ENCODE results near the gene CD44.
"Not testable (repeated sequence)": the region's sequence is repeated elsewhere in the genome, so short reads cannot be mapped to it uniquely, and the experiment has no call there.

The CD44 gene

DNA sequence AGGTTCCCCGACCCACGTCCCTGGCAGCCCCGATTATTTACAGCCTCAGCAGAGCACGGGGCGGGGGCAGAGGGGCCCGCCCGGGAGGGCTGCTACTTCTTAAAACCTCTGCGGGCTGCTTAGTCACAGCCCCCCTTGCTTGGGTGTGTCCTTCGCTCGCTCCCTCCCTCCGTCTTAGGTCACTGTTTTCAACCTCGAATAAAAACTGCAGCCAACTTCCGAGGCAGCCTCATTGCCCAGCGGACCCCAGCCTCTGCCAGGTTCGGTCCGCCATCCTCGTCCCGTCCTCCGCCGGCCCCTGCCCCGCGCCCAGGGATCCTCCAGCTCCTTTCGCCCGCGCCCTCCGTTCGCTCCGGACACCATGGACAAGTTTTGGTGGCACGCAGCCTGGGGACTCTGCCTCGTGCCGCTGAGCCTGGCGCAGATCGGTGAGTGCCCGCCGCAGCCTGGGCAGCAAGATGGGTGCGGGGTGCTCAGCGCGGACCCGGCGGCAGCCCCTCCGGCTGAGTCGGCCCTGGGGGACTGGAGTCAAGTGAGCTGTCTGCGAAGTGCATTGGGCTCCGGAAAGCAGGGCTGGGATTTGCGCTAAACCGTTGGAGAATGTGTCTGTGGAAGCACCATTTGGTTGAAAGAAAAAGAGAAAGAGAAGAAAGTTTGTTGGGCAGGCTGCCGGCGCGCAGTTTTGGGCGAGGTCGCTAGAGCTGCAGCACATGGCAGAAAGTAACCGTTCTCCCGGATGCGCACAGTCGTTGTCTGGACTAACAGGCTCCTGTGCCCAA is at the start of gene CD44:
Gene CD44, plus strand, starts transcription at position 229 of the 779 bp plus-strand sequence. Its CDS starts 133 bp downstream, at position 362.
- no peak for DNase-seq

DNA sequence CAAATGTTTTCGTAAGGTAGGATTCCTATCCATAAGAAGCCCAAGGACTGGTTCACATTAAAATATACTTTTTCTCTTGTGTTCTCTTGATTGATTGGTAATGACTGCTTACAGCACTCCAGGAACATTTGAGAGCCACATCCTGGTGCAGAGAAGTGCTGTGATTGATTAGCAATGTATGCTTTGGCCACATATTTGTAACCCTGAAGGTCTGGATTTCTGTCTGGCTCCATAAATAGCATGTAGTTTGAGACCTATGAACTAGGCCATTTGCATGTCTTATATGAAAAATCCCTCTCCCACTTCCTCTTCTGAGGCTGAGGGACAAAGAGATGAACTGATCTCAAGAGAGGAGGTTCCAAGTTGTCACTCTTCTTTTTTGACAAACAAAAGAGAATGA is 49.3 kb upstream of the CD44 start:
- DNase-seq, result no peak

DNA sequence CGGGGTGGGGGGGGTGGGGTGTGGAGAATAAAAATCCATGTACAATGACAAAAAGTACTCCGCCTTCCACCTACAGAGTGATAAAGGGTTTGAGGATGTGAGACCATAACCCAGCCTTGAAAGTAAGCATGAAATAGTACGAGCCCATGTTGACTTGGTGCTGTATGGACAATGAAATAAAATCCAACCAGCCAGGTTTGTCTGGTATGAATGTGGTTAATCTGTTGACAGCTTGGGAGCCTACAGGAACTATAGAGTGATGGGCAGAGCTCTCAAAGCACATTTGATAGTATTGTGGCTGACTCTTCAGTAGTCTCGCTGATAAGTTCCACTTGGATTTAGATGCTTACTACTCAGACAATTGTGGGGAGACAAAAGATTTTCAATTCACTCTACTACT is 48.8 kb upstream of the CD44 start:
- DNase-seq, result no peak

DNA sequence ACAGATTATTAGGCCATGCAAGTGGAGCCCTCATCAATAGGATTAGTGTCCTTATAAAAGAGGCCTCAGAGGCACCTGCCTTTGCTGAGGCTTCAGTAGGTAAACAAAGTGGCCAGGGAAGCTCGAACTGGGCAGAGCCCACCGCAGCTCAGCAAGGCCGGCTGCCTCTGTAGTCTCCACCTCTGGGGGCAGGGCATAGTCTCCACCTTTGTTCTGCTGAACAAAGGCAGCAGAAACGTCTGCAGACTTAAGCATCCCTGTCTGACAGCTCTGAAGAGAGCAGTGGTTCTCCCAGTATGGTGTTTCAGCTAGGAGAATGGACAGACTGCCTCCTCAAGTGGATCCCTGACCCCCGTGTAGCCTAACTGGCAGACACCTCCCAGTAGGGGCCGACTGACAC is 48.0 kb upstream of the CD44 start:
- DNase-seq, result not testable (repeated sequence)

DNA sequence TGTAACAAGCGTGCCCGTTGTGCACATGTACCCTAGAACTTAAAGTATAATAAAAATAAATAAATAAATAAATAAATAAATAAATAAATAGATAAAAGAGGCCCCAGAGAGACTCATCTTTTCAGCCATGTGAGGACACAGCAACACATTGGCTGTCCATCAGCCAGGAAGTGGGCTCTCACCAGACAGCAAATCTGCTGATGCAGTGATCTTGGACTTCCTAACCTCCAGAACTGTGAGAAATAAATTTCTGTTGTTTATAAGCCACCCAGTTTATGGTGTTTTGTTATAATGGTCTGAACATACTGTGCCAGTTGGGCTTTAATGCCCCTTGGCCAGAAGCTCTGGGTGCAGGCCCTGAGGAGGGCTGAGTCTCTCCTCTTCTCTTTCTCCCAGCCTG is 42.2 kb upstream of the CD44 start:
- no peak for DNase-seq

DNA sequence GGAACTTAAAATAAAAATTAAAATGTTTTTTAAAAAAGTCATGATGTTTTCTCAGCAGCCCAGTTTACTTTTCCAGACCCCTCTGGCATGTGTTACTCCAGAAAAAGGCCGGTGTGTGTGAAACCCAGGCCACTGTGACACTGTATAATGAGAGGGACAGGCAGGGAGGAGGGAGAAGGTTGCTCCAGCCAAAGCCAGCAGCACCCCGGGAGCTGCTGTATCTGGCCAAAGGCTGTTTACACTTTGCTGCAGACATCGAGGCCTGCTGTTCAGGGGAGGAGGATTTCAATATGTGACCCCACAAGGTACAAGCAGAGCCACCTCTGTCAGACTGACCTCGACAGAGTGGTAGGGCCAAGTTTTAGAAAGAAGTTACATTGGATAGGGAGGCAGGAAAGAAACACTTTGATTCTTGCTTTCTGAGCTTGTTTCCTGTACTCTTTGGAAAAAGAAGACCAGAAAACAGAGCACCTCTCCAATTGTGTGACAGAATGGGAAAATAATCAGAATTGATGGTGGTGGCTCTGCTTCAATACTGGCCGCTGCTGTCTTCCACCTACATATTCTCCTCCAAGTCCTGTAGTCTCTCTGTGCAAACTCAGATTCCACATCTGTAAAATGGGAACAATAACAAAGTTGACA is 41.0 kb upstream of the CD44 start:
- DNase-seq, result no peak

DNA sequence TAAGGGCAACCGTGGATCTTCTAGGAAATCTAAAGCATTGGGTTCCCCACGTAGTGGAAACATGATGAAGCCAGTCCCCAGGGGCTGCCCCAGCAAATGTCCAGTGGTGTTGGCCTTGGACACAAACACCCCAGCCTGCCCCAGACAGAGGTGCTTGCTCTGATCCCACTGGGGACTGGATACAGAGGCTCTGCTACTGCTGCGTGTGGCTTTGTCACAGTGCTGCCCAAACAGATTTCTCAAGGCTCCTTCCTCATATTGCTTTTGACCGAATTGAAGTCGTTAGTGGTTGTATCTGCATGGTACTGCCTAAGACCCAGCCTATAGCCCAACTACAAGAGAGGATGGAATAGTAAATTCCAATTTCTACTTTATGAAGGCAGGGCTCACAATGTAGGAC is 40.1 kb upstream of the CD44 start:
- DNase-seq, result no peak

DNA sequence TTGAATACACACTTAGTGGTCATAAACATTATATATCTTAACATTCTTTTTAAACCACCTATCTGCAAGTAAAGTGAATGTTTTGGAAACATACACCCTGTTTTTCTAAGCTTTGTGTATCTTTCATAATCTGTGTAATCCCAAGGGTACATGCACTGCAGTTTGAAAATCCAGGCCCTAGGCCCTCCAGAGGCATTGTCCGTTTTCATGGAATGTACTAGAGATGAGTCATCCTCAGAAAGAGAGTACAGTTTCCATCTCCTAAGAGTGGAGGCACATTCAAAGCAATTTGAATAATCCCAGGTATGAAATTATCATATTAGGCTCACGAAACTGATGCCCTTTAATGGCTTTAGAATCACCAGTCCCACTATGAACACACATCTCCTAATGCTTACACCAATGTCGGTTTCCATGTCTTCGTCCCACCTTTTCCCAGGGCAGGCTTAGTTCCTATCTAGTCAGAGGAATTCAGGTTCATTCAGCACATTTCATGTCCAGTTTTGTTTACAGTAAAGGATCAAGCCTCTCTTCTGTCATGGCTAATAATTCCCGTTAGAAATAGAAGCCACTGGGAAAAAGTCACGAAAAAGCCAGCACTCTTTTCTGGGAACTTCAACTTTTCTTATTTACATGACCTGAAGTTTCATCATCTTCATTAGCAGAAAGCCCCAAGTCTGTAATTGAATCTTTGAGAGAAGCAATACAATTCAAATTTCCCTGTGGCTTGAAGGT is 39.5 kb upstream of the CD44 start:
- DNase-seq, result no peak

DNA sequence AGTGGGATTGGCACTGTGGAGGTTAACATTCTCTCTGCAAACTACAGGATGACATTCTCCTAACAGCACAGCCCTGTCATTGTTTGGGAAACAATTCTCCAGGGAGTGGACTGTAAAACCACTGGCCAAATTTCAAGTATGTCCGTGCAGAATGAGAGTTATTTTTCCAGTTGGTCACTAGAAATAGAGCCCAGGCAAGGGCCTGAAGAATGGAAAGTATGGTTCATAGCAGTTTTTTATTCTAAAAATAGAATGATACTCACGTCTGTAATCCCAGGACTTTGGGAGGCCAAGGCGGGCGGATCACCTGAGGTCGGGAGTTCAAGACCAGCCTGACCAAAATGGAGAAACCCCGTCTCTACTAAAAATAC is 39.0 kb upstream of the CD44 start:
- no peak for DNase-seq

DNA sequence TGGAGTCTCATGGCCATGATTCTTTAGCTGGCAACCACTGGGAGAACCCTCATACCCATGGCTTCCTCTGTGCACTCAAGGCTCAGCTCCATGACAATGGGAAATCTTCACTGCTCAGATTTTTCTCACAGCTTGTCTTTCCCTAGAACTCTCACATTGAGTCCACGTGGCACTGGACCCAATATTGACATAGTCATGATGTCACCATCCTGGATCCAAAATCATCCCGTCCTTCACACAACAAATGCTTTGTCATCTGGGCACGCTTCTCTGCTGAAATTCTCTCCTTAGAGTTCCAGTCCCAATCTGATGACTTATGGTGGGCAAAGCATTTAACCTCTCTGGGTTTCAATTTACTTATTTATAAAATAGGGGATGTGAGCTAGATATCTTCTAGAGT is 37.7 kb upstream of the CD44 start:
- DNase-seq, result no peak

DNA sequence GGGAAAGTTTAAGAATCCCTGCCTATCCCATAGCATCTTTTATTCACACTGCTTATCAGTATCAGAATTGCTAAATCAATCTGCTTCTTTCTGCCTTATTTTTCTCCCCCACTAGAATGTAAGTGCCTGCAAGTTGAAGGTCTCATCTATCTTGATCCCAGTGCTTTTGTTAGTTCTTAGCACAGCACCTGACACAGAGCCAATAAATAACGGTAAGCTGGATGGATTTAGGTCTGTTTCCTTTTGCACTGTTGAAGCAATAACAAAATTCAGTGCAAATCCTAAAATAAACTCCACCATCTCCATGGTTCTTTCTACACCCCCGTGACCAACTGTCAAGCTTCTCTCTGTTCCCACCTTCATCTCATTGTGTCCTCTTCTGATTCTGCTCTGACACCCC is 36.7 kb upstream of the CD44 start:
- no peak for DNase-seq

DNA sequence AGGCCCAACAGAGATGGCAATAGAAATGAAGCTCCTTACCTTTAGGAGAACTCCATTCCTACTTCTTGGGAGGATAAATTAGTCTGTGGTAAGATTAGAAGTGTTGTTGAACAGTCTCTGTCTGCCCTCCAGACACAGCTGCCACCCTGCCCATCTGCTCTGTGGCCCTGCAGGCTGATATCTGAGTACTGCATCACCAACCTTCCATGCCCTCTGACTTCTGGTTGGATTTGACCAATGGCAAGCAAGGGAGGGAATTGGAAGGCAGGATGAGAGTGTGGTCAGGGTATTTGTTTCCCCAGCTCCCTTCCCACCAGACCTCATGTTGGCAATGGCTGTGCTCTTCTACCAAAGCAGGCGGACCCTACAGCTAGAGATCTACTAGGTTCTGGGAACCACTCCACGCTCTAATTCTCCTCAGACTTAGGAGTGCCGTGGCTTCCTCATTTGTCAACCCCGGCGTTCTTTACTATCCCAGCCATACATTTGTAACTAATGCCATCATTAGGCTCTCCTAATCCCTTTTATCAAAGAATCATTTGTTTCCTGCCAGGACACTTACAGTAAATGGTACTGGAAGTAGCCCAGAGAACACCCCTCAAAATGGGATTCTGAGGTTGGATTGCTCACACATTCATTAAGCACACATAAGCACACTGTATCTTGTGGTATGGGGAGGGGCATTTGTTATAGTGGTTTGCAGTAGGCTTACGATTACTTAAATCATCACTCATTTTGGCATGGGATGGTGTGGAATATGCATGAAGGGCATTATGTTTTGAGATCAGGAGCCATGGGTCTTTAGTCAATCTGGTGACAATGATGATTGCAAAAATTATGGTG is 35.4 kb upstream of the CD44 start:
- DNase-seq, result no peak

DNA sequence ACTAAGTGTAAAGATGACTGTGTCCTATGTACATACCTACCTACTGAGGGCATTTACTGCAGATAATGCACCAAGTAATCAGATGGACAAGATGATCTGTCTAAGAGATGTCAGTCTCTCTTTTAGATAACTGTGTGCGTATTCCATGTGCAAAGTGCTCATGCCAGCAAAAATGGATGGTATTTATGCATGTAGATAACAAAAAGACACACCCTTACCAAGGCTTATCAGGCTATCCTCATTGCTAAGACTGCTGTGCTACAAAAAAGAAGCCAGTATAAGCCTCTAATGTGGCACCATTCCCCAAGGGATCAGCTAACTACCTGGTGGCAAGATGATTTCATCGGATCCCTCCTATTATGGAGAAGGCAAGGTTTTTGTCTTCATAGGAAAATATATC is 34.3 kb upstream of the CD44 start:
- DNase-seq, result no peak

DNA sequence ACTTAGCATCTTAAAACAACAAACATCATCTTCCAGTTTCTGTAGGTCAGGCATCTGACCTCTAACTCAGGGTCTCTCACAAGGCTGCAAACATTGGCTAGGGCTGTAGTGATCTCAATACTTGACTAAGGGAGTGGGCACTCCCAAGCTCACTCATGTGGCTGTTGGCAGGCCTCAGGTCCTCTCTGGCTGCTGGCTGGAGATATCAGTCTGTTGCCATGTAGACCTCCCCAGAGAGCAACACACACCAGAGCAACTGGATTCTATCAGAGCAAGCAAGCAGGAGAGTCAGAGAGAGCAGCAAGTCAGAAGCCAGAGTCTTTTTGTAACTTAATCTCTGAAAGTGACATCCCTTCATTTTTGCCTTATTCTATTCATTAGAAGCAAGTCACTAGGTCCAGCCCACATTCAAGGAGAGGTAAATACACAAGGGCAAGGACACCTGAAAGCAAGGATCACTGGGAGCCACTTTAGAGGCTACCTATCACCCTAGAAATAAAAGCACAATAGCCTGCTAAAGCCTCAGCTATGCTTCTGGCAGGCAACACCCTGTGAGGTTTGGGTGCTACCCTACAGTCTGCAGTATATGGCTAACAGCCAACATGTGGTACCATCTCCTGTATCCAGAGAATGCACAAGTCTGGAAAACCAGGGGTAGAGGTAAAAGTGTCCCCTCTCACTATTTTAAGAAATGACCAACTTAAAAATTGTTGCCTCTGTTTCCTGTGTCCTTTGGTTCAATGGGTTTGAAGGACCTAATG is 33.5 kb upstream of the CD44 start:
- DNase-seq, result no peak

DNA sequence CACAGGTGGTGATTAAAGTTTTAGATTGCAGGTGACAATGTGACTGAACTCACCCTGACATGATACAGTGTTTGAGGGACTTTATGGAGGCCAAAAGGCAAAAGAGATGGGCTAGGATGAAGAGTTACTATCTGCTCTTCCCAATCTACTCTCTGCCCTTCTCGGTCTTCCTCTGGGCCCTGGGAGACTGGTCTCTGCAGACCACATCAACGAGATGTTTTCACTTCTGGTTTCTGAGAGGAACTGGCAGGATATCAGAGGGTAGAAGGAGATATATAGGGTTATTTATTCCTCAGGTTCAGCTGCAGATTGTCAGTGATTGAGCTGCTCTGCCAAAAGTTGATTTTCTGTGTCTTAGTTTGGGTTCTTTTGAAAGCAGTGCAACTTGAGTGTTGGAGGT is 32.4 kb upstream of the CD44 start:
- no peak for DNase-seq

DNA sequence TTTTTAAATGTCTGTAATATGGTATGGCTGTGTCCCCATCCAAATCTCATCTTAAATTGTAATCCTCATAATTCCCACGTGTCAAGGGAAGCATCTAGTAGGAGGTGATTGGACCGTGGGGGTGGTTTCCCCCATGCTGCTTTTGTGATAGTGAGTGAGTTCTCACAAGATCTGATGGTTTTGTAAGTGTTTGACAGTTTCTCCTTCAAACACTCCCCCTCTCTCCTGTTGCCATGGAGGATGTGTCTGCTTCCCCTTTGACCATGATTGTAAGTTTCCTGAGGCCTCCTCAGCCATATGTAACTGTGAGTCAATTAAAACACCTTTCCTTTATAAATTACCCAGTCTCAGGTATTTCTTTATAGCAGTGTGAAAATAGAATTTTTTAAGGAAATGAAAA is 31.1 kb upstream of the CD44 start:
- no peak for DNase-seq

DNA sequence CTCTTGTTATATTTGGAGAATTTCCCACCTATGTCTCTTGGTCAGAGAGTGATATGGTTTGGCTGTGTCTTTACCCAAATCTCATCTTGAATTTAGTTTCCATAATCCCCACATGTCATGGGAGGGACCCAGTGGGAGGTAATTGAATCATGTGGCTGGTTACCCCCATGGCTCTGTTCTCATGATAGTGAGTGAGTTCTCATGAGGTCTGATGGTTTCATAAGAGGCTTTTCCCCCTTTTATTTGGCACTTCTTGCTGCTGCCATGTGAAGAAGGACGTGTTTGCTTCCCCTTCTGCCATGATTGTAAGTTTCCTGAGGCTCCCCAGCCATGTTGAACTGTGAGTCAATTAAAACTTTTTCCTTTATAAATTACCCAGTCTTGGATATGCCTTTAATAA is 30.6 kb upstream of the CD44 start:
- DNase-seq, result not testable (repeated sequence)

DNA sequence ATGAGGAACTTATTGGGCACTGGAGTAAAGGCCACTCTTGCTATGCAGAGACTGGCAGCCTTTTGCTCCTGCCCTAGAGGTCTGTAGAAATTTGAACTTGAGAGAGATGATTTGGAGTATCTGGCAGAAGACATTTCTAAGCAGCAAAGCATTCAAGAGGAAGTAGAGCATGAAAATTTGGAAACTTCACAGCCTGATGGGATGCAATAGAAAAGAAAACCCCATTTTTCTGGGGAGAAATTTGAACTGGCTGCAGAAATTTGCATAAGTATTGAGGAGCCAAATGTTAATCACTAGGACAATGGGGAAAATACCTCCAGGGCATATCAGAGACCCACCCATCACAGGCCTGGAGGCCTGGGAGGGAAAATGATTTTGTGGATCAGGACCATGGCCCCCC is 29.9 kb upstream of the CD44 start:
- no peak for DNase-seq

DNA sequence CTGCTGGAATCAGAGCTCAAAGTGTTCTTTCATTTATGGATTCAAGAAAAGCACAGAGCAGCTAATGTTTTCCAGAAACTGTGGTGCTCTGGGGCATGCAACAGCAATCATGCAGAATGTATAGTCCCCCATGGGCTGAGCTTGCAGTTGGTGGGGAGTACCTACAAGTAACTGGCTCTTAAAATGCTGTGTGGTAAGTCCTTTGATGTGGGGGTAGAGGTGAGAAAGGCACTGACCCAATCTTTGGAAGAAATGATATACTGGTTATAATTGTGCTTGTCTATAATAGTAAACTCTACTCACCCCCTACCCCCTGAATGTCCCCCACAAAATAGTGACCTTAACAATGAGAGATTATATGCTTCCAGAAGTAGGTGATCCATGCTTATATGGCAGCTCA is 29.1 kb upstream of the CD44 start:
- no peak for DNase-seq

DNA sequence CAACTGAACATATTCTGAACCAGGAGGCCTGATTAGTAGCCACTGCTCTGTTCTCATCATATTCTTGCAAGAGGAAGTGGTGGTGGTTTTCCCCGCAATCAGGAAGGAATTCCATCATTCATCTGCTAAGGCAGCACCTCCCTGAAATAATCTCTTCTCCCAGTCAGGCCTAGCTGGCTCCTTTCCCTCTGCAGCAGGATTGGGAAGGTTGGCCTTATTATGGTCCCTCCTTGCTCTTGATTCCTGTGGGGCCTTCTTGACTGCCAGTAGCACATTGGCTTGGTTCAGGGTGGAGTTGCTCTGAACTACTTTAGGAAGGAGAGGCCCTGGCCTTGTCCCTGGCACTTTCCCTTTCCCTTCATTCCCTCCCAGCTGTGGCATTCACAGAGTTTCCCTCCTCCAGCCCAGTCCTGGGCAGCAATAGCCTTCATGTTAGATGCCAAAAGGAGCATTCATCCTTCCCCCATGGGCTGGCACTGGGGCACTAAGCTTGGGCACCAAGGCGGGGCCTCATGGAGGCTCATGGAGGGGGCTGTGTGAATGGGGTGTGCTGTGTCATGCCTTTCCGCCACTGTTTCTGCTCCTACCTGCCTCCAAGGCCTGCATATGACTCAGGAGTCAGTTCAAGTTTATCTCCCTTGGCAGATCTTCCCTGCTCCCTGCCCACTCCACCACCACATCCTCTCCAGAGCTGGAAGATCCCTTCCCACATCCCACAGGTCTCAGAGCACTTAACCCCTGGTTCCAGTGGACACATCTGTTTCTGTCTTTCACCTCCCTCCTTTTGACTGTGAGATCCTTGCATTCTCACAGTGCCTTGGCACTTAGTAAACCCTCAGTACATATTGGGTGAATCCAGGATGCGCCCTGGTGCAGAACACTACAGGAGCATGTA is 27.6 kb upstream of the CD44 start:
- DNase-seq, result no peak

Measured in NCI-H1436 (cell line).